Measurements from ENCODE around the gene WDTC1. TPM values are rescaled to one million over a fixed set of nuclear protein-coding genes. Genes with fewer than 3 reads are reported as not detected.

Gene WDTC1
- total RNA-seq, 1 donor from 2014 or later = 50.4 TPM

DNA sequence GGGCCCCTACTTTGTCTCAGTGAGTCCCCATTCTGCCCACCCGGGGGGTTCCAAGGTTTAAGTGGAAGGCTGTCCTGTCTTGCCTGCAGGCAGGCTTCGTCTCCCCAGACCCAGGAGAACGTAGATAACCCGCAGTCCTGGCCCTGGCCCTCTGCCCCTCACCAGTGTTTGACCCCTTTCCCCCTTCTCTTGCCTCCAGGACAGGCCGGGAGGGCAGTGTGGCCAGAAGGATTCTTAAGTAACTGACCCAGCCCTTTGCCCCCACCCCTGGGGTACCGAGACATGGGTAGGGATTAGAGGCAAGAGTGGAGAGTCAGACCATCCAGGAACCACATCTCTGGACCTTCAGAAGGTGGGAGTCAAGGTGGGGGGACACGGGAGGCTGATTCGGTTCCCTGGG lies 96.4 kb downstream of the WDTC1 start:
- Mint-ChIP-seq H3K27me3 (ENCODE audit: unreplicated experiment) (no peaks in the 10 kb centered on the region), H3K4me1 (ENCODE audit: unreplicated experiment) (no peaks in the 10 kb centered on the region), H3K9me3 (ENCODE audit: unreplicated experiment) (no peaks in the 10 kb centered on the region), H3K36me3 (ENCODE audit: unreplicated experiment) (peaks cover 15% of the 10 kb centered on the region), H3K4me3 (ENCODE audit: unreplicated experiment) (no peak overlapping the region), H3K27ac (ENCODE audit: unreplicated experiment) (no peak overlapping the region)
- no peak for DNase-seq (ENCODE audit: extremely low spot score, unreplicated experiment)
- TF ChIP-seq, protein P1, sequence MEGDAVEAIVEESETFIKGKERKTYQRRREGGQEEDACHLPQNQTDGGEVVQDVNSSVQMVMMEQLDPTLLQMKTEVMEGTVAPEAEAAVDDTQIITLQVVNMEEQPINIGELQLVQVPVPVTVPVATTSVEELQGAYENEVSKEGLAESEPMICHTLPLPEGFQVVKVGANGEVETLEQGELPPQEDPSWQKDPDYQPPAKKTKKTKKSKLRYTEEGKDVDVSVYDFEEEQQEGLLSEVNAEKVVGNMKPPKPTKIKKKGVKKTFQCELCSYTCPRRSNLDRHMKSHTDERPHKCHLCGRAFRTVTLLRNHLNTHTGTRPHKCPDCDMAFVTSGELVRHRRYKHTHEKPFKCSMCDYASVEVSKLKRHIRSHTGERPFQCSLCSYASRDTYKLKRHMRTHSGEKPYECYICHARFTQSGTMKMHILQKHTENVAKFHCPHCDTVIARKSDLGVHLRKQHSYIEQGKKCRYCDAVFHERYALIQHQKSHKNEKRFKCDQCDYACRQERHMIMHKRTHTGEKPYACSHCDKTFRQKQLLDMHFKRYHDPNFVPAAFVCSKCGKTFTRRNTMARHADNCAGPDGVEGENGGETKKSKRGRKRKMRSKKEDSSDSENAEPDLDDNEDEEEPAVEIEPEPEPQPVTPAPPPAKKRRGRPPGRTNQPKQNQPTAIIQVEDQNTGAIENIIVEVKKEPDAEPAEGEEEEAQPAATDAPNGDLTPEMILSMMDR (IDR thresholded peaks at IDR 0.05) = no peak

DNA sequence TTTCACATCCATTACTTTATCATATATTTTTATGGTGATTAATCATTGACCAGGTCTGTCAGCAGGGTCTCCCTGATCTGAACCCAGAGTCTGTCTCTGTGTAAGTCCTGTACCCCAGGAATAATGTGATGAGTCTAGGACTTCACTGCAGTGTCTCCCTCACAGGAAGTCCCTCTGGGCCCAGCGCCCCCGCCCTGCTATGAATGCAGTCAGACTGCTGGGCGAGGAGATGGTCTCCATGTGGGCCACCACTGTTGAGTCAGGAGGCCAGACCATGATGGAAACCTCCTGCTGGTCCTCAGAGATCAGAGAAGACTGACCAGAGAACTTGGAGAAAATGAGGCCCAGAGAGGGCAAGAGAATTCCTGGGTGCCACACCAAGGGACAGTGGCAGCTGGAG lies 97.0 kb downstream of the WDTC1 start:
- H3K27me3 Mint-ChIP-seq (ENCODE audit: unreplicated experiment) = no peaks in the 10 kb centered on the region
- H3K36me3 Mint-ChIP-seq (ENCODE audit: unreplicated experiment) = peaks cover 11% of the 10 kb centered on the region
- TF ChIP-seq, protein P1 (IDR thresholded peaks at IDR 0.05) = no peak
- no peaks in the 10 kb centered on the region for H3K4me1 Mint-ChIP-seq (ENCODE audit: unreplicated experiment)
- no peak for DNase-seq (ENCODE audit: extremely low spot score, unreplicated experiment)
- no peaks in the 10 kb centered on the region for H3K9me3 Mint-ChIP-seq (ENCODE audit: unreplicated experiment)
- no peak overlapping the region for H3K4me3 Mint-ChIP-seq (ENCODE audit: unreplicated experiment)
- no peak overlapping the region for H3K27ac Mint-ChIP-seq (ENCODE audit: unreplicated experiment)

DNA sequence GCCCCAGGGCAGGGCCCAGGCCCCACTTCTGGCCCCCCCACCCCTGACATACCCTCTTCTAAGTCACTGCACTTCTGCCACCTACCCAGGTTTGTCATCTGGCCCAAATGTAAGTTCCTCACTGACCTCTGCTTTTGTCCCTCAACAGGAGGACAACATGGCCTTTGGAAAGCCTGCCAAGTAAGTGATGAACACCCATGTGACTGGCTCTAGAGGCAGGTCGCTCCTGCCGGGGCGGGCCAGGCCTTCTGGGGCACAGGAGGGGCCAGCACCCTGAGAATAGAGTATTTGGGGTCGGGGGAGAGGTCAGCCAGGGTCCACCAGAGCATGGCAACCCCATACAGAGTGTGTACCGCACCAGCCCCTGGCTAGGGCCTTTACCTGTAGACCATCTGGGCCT lies 97.5 kb downstream of the WDTC1 start:
- H3K9me3 Mint-ChIP-seq (ENCODE audit: unreplicated experiment) = no peaks in the 10 kb centered on the region
- TF ChIP-seq, protein P1 (IDR thresholded peaks at IDR 0.05) = no peak
- H3K27me3 Mint-ChIP-seq (ENCODE audit: unreplicated experiment) = no peaks in the 10 kb centered on the region

DNA sequence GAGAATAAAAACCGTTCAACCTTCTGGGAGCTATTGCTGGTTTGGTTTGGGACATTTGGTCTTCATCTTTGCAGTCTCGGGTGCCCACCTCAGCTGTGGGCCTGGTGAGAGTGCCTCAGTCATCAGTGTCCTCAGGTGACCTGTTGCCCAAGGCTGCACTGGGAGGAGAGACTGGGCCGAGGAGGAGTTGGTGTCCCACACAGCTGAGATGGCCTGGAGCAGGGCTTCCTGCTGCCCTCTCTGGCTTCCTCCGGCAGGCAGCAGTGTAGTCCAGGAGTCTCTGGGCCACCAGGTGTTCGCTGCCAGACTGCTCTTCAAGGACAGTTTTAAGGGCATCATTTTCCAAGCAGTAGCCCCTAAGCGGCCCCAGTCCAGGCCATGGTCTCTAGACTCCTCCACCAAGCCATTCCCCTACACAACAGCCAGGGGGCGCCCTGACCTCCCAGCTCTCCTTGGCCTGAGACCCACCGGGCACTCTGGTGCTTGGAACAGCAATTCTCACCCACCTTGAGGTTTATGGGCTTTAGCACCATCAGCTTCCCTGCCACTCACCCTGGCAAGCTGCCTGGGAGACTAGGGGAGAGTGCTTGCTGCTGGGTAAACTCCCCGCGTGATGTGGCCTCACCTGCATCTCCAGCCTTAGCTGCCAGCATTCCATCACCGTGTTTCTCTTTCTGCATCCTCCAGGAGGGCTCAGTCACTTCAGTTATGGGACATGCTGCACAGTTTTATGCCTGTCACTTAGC lies 98.3 kb downstream of the WDTC1 start:
- no peaks in the 10 kb centered on the region for H3K27me3 Mint-ChIP-seq (ENCODE audit: unreplicated experiment)
- TF ChIP-seq, protein P1 (IDR thresholded peaks at IDR 0.05) = peak; percentile 81
- peaks cover 17% of the 10 kb centered on the region for H3K36me3 Mint-ChIP-seq (ENCODE audit: unreplicated experiment)
- H3K27ac Mint-ChIP-seq (ENCODE audit: unreplicated experiment) = no peak overlapping the region
- H3K4me1 Mint-ChIP-seq (ENCODE audit: unreplicated experiment) = no peaks in the 10 kb centered on the region
- DNase-seq (ENCODE audit: extremely low spot score, unreplicated experiment) = no peak
- H3K9me3 Mint-ChIP-seq (ENCODE audit: unreplicated experiment) = no peaks in the 10 kb centered on the region
- H3K4me3 Mint-ChIP-seq (ENCODE audit: unreplicated experiment) = no peak overlapping the region

More for the DNA sequence above, 97.5 kb downstream of the WDTC1 start:
- no peak overlapping the region for H3K27ac Mint-ChIP-seq (ENCODE audit: unreplicated experiment)
- no peak for DNase-seq (ENCODE audit: extremely low spot score, unreplicated experiment)
- H3K4me1 Mint-ChIP-seq (ENCODE audit: unreplicated experiment) = no peaks in the 10 kb centered on the region
- peaks cover 16% of the 10 kb centered on the region for H3K36me3 Mint-ChIP-seq (ENCODE audit: unreplicated experiment)
- H3K4me3 Mint-ChIP-seq (ENCODE audit: unreplicated experiment) = no peak overlapping the region

DNA sequence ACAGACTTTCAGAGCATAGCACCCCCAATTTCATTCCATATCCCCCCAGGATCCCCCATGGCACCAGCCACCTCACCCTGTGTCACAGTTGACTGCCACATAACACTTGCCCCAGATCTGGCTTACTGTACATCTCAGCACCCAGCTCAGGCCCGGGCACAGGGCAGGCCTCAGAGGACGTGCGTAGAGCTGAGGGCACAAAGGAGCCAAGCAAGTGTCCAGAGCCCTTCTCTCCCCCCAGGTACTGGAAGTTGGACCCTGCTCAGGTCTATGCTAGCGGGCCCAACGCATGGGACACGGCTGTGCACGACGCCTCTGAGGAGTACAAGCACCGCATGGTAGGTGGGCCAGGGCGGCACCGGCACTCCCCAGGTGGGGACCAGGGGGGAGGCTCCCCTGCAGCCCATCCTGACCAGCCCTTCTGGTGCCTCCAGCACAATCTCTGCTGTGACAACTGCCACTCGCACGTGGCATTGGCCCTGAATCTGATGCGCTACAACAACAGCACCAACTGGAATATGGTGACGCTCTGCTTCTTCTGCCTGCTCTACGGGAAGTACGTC lies 99.4 kb downstream of the WDTC1 start:
- no peak overlapping the region for H3K27ac Mint-ChIP-seq (ENCODE audit: unreplicated experiment)
- TF ChIP-seq, protein P1 (IDR thresholded peaks at IDR 0.05) = no peak
- DNase-seq (ENCODE audit: extremely low spot score, unreplicated experiment) = no peak
- peaks cover under 1% of the 10 kb centered on the region for H3K4me1 Mint-ChIP-seq (ENCODE audit: unreplicated experiment)
- H3K4me3 Mint-ChIP-seq (ENCODE audit: unreplicated experiment) = no peak overlapping the region
- no peaks in the 10 kb centered on the region for H3K27me3 Mint-ChIP-seq (ENCODE audit: unreplicated experiment)
- H3K36me3 Mint-ChIP-seq (ENCODE audit: unreplicated experiment) = peaks cover 17% of the 10 kb centered on the region
- H3K9me3 Mint-ChIP-seq (ENCODE audit: unreplicated experiment) = no peaks in the 10 kb centered on the region
